Smooth muscle cell (in vitro differentiated cells): Measurements from ENCODE around the gene UBE2G2. TPM values are rescaled to one million over a fixed set of nuclear protein-coding genes. Genes with fewer than 3 reads are reported as not detected.

Source experiments
- DNase-seq: peaks from one replicate; lab custom pipeline; 2025; ENCODE audit not compliant: unreplicated experiment; lab: John Stamatoyannopoulos, UW
- H2AFZ ChIP-seq: fragments of 200-600 bp; sonication (generic); 2 replicates; pipeline ENCODE4 v1.6.0; 2016; ENCODE audit warnings: antibody characterized with exemption, low read depth, mild to moderate bottlenecking
- H3F3A ChIP-seq: fragments of 200-600 bp; sonication (generic); 2 replicates; pipeline ENCODE4 v1.6.0; 2017; ENCODE audit warnings: antibody characterized with exemption, low read depth
- H3K27ac ChIP-seq: fragments of 200-600 bp; sonication (generic); 2 replicates; pipeline ENCODE4 v1.5.1; 2016; ENCODE audit warnings: low read depth, mild to moderate bottlenecking
- H3K27me3 ChIP-seq: fragments of 200-600 bp; sonication (generic); 2 replicates; pipeline ENCODE4 v1.6.1; 2016; ENCODE audit warnings: low read depth, mild to moderate bottlenecking
- H3K36me3 ChIP-seq: fragments of 200-600 bp; sonication (generic); 2 replicates; pipeline ENCODE4 v1.5.1; 2016; ENCODE audit warnings: low read depth
- H3K4me1 ChIP-seq: fragments of 200-600 bp; sonication (generic); 2 replicates; pipeline ENCODE4 v1.5.1; 2016; ENCODE audit warnings: low read depth
- H3K4me2 ChIP-seq: fragments of 200-600 bp; sonication (generic); 2 replicates; pipeline ENCODE4 v1.6.0; 2016; ENCODE audit warnings: mild to moderate bottlenecking
- H3K4me3 ChIP-seq: fragments of 200-600 bp; sonication (generic); 2 replicates; pipeline ENCODE4 v1.5.1; 2016; ENCODE audit warnings: mild to moderate bottlenecking
- H3K79me2 ChIP-seq: fragments of 200-600 bp; sonication (generic); 2 replicates; pipeline ENCODE4 v1.6.0; 2016; ENCODE audit warnings: low read depth, mild to moderate bottlenecking
- H3K9ac ChIP-seq: fragments of 200-600 bp; sonication (generic); 2 replicates; pipeline ENCODE4 v1.6.0; 2016; ENCODE audit warnings: low read depth
- H3K9me3 ChIP-seq: fragments of 200-600 bp; sonication (generic); replicated peaks from 2 replicates; pipeline ENCODE4 v1.5.1; 2016; ENCODE audit warnings: low read depth
- H4K20me1 ChIP-seq: fragments of 200-600 bp; sonication (generic); 2 replicates; pipeline ENCODE4 v1.6.0; 2016; ENCODE audit warnings: low read depth
- WGBS: methylation state at CpG from one replicate; pipeline ENCODE4 v1.1.7; 2016; ENCODE audit warnings: low lambda C conversion rate; 5-methylcytosine and 5-hydroxymethylcytosine counted together
- polyA plus RNA-seq: library from polyadenylated mRNA; unstranded; fragments of >200 nt; fragmentation: Nextera tagmentation; extraction: Ambion mirVana; gene quantifications from 2 replicates; pipeline ENCODE4 v1.2.1, GENCODE V29; 2016
- total RNA-seq: library from RNA; depleted of rRNA; stranded (reverse); fragments of >200 nt; gene quantifications from 2 replicates; pipeline ENCODE4 v1.2.3, GENCODE V29; 2014
- TF ChIP-seq, protein P1 (sequence below): fragments of 200-600 bp; sonication (generic); IDR thresholded peaks from 2 replicates; pipeline ENCODE4 v1.5.1; 2017; ENCODE audit warnings: borderline replicate concordance, mild to moderate bottlenecking, antibody characterized with exemption; ENCODE audit not compliant: insufficient read depth, poor library complexity, severe bottlenecking

The UBE2G2 gene
- total and polyA plus RNA-seq, 2 experiments from 2014 or later = 33.1 to 34.1 TPM

DNA sequence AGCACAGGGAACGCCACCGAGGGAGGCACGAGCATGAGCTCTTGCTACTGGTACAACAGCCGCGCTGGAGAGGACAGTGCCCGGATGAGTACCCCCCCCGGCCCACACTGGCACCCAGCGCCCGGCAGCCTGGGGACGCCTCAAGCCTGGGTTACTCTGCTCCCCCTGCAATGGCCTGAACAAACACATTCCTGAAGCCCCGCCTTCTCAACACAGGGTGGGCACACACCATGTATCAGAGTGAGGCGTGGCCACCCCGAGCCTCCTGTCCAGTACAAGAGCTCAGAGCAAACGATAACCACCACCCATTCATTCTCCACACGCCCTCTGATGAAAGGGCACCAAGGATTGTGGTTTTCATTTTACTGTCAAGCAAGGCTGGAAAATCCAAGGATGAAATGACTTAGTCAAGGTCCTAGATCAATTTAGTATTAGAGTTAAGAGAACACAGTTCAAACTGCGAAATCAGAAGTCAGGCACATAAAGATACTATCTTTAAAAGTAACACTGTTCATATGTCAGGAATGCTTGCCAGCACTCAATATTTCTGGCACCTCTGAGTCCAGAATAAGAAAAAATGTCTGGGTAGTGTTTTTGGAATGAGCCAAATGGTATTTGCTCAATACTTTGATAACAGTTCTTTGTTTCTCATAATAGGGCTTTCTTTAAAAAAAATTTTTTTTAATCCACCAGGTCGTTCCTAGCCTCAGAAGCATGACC, 22.0 kb downstream of the UBE2G2 start:
- Histone ChIP-seq H3K36me3 (no peaks in the 10 kb centered on the region), H3K27me3 (no peaks in the 10 kb centered on the region), H3F3A (no peaks in the 10 kb centered on the region), H3K4me1 (no peaks in the 10 kb centered on the region), H3K79me2 (peaks cover 8% of the 10 kb centered on the region), H3K4me3 (no peak overlapping the region), H4K20me1 (peaks cover 57% of the 10 kb centered on the region), H3K27ac (no peak overlapping the region), H3K4me2 (no peak overlapping the region), H3K9me3 (no peaks in the 10 kb centered on the region), H2AFZ (no peak overlapping the region), H3K9ac (no peak overlapping the region)
- DNase-seq = no peak
- TF ChIP-seq, protein P1, sequence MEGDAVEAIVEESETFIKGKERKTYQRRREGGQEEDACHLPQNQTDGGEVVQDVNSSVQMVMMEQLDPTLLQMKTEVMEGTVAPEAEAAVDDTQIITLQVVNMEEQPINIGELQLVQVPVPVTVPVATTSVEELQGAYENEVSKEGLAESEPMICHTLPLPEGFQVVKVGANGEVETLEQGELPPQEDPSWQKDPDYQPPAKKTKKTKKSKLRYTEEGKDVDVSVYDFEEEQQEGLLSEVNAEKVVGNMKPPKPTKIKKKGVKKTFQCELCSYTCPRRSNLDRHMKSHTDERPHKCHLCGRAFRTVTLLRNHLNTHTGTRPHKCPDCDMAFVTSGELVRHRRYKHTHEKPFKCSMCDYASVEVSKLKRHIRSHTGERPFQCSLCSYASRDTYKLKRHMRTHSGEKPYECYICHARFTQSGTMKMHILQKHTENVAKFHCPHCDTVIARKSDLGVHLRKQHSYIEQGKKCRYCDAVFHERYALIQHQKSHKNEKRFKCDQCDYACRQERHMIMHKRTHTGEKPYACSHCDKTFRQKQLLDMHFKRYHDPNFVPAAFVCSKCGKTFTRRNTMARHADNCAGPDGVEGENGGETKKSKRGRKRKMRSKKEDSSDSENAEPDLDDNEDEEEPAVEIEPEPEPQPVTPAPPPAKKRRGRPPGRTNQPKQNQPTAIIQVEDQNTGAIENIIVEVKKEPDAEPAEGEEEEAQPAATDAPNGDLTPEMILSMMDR = no peak
- 85% methylated on average over 17 of the region's 17 CpGs for WGBS

- no peaks in the 10 kb centered on the region for H3K9me3 ChIP-seq
- peaks cover 8% of the 10 kb centered on the region for H3K79me2 ChIP-seq
- H2AFZ ChIP-seq = no peak overlapping the region
- no peaks in the 10 kb centered on the region for H3K27me3 ChIP-seq
- no peaks in the 10 kb centered on the region for H3K4me1 ChIP-seq
- no peak overlapping the region for H3K4me2 ChIP-seq
- H3K9ac ChIP-seq = no peak overlapping the region
- TF ChIP-seq, protein P1 = no peak
- no peaks in the 10 kb centered on the region for H3K36me3 ChIP-seq
- peaks cover 51% of the 10 kb centered on the region for H4K20me1 ChIP-seq
- no peak overlapping the region for H3K4me3 ChIP-seq
- H3F3A ChIP-seq = no peaks in the 10 kb centered on the region
- 95% methylated on average over 6 of the region's 6 CpGs for WGBS
- no peak for DNase-seq
- H3K27ac ChIP-seq = no peak overlapping the region
These were observed 22.6 kb downstream of the UBE2G2 start for GRCh38 chr21:44778983-44779382.

- no peaks in the 10 kb centered on the region for H3F3A ChIP-seq
- no peaks in the 10 kb centered on the region for H3K27me3 ChIP-seq
- H4K20me1 ChIP-seq = peaks cover 48% of the 10 kb centered on the region
- H3K4me1 ChIP-seq = no peaks in the 10 kb centered on the region
- H3K4me2 ChIP-seq = no peak overlapping the region
- 37% methylated on average over 8 of the region's 8 CpGs for WGBS
- H3K9ac ChIP-seq = no peak overlapping the region
- H3K36me3 ChIP-seq = no peaks in the 10 kb centered on the region
- H2AFZ ChIP-seq = no peak overlapping the region
- H3K79me2 ChIP-seq = peaks cover 8% of the 10 kb centered on the region
- no peak for DNase-seq
- TF ChIP-seq, protein P1 = no peak
- no peak overlapping the region for H3K27ac ChIP-seq
- H3K4me3 ChIP-seq = no peak overlapping the region
- no peaks in the 10 kb centered on the region for H3K9me3 ChIP-seq
These were observed 23.1 kb downstream of the UBE2G2 start for GRCh38 chr21:44778499-44778911.

DNA sequence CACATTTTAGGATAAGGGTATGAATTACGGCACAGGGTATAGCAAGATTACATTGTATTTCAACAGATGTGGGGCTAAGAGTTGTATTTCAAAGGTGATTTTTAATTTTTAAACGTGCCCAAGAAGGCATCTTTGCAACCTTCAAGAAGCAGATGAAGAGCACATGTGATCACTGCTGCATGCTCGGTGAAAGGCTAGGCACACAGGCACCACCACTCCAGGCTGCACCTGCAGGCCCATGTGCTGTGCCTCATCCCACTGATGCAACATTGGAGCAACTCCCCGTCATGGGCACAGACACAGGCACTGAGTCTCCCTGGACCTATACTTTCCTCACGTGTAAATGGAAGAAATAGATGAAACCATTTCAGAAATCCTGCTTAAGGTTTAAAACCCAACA, 23.5 kb downstream of the UBE2G2 start:
- H3K9me3 ChIP-seq = no peaks in the 10 kb centered on the region
- TF ChIP-seq, protein P1 = no peak
- H3K36me3 ChIP-seq = no peaks in the 10 kb centered on the region
- no peaks in the 10 kb centered on the region for H3K27me3 ChIP-seq
- H2AFZ ChIP-seq = no peak overlapping the region
- no peak overlapping the region for H3K4me3 ChIP-seq
- H3K4me2 ChIP-seq = no peak overlapping the region
- H4K20me1 ChIP-seq = peaks cover 48% of the 10 kb centered on the region
- no peaks in the 10 kb centered on the region for H3F3A ChIP-seq
- no peak overlapping the region for H3K9ac ChIP-seq
- H3K27ac ChIP-seq = no peak overlapping the region
- DNase-seq = no peak
- H3K4me1 ChIP-seq = no peaks in the 10 kb centered on the region
- 90% methylated on average over 5 of the region's 5 CpGs for WGBS
- H3K79me2 ChIP-seq = peaks cover 8% of the 10 kb centered on the region
